Neuronal stem cell (in vitro differentiated cells): Measurements from ENCODE around the gene GPC5.

ENCODE experiments used
- DNase-seq: peaks from one replicate; pipeline ENCODE4 v3.0.0-alpha.2; 2013; ENCODE audit warnings: low spot score
- H2AFZ ChIP-seq: one replicate; pipeline ENCODE4 v1.6.1; 2013; ENCODE audit warnings: mild to moderate bottlenecking, low read length, inconsistent platforms
- H2AK5ac ChIP-seq: 2 replicates; pipeline ENCODE4 v1.6.1; 2013; ENCODE audit warnings: low read depth, mild to moderate bottlenecking, inconsistent platforms, low read length, moderate library complexity, mixed read lengths
- H2BK120ac ChIP-seq: 2 replicates; pipeline ENCODE4 v1.6.1; 2013; ENCODE audit warnings: low read depth, mild to moderate bottlenecking, inconsistent platforms, low read length, moderate library complexity, mixed read lengths
- H2BK12ac ChIP-seq: one replicate; pipeline ENCODE4 v1.6.1; 2013; ENCODE audit warnings: low read length, inconsistent platforms
- H2BK15ac ChIP-seq: 2 replicates; pipeline ENCODE4 v1.6.1; 2013; ENCODE audit warnings: mild to moderate bottlenecking, low read length, inconsistent platforms, mixed read lengths
- H2BK5ac ChIP-seq: one replicate; pipeline ENCODE4 v1.6.1; 2013; ENCODE audit warnings: inconsistent platforms, mild to moderate bottlenecking, low read length, moderate library complexity
- H3K14ac ChIP-seq: one replicate; pipeline ENCODE4 v1.6.1; 2013; ENCODE audit warnings: low read length, inconsistent platforms
- H3K18ac ChIP-seq: 2 replicates; pipeline ENCODE4 v1.6.1; 2013; ENCODE audit warnings: low read length, inconsistent platforms
- H3K23ac ChIP-seq: 2 replicates; pipeline ENCODE4 v1.6.1; 2013; ENCODE audit warnings: low read depth, mild to moderate bottlenecking, mixed read lengths, low read length, inconsistent platforms; ENCODE audit not compliant: poor library complexity
- H3K27ac ChIP-seq: replicated peaks from 3 replicates; pipeline ENCODE4 v1.5.1; 2013; ENCODE audit warnings: low read length, inconsistent platforms
- H3K27me3 ChIP-seq, 3 experiments: 2 replicates each; pipeline ENCODE4 v1.6.1; 2013; ENCODE audit warnings: low read length in 3 of 3, mild to moderate bottlenecking in 2 of 3, inconsistent platforms in 1 of 3, low read depth in 1 of 3, mixed read lengths in 1 of 3, moderate library complexity in 1 of 3; ENCODE audit not compliant: control insufficient read depth in 3 of 3, insufficient read depth in 3 of 3
- H3K36me3 ChIP-seq, 2 donors: replicated peaks in 1 of 2; 2 replicates each; pipeline ENCODE4 v1.6.1; 2013; ENCODE audit warnings: low read length in 2 of 2; ENCODE audit not compliant: control insufficient read depth in 2 of 2, insufficient read depth in 2 of 2
- H3K4ac ChIP-seq: 2 replicates; pipeline ENCODE4 v1.6.1; 2013; ENCODE audit warnings: inconsistent platforms, mild to moderate bottlenecking, low read length, moderate library complexity
- H3K4me1 ChIP-seq, 2 donors: 1 replicate in 1 of 2; 2 replicates in 1 of 2; pipeline ENCODE4 v1.6.1; 2013; ENCODE audit warnings: low read length in 2 of 2, low read depth in 1 of 2; ENCODE audit not compliant: control insufficient read depth in 2 of 2, insufficient read depth in 1 of 2
- H3K4me2 ChIP-seq: one replicate; pipeline ENCODE4 v1.6.1; 2013; ENCODE audit warnings: mild to moderate bottlenecking, low read length, inconsistent platforms; ENCODE audit not compliant: insufficient read depth, poor library complexity, severe bottlenecking
- H3K4me3 ChIP-seq, 2 donors: 2 replicates each; pipeline ENCODE4 v1.5.1; 2013; ENCODE audit warnings: low read length in 2 of 2, mild to moderate bottlenecking in 2 of 2, inconsistent platforms in 1 of 2, moderate library complexity in 1 of 2
- H3K79me1 ChIP-seq: one replicate; pipeline ENCODE4 v1.6.1; 2013; ENCODE audit warnings: low read depth, mild to moderate bottlenecking, inconsistent platforms, low read length, moderate library complexity
- H3K9ac ChIP-seq: one replicate; pipeline ENCODE4 v1.6.1; 2013; ENCODE audit warnings: mild to moderate bottlenecking, low read depth, low read length, inconsistent platforms; ENCODE audit not compliant: poor library complexity
- H3K9me3 ChIP-seq, 2 donors: replicated peaks in 1 of 2; 2 replicates each; pipeline versions ENCODE3 to v1.6.1; 2013; ENCODE audit warnings: low read length in 2 of 2, mild to moderate bottlenecking in 2 of 2, inconsistent platforms in 1 of 2, low read depth in 1 of 2, mixed read lengths in 1 of 2, moderate library complexity in 1 of 2; ENCODE audit not compliant: control insufficient read depth in 2 of 2, insufficient read depth in 1 of 2
- H4K8ac ChIP-seq: one replicate; pipeline ENCODE4 v1.6.1; 2013; ENCODE audit warnings: low read depth, mild to moderate bottlenecking, inconsistent platforms, low read length, moderate library complexity
- H4K91ac ChIP-seq: one replicate; pipeline ENCODE4 v1.6.1; 2013; ENCODE audit warnings: low read length, low read depth, mild to moderate bottlenecking, inconsistent platforms; ENCODE audit not compliant: poor library complexity
- WGBS, 2 donors: extraction: QIAGEN DNeasy Blood & Tissue Kit; methylation state at CpG; one replicate each; pipeline ENCODE4 v1.1.7; 2013; ENCODE audit warnings: missing lambda C conversion rate in 2 of 2, mixed read lengths in 1 of 2; ENCODE audit not compliant: insufficient read length in 2 of 2, insufficient replicate concordance in 1 of 2; ENCODE audit errors: extremely low coverage in 2 of 2; 5-methylcytosine and 5-hydroxymethylcytosine counted together

The GPC5 gene

GRCh38 chr13:91889641-91890040 is 491.2 kb downstream of the GPC5 start:
- Histone ChIP-seq H3K36me3 (no peaks in the 10 kb centered on the region), H2BK120ac (no peak overlapping the region), H3K4me2 (no peak overlapping the region), H2BK12ac (no peak overlapping the region), H4K8ac (no peak overlapping the region), H2AFZ (no peak overlapping the region), H3K4me3 (no peak overlapping the region), H3K9me3 (no peaks in the 10 kb centered on the region), H3K4ac (no peak overlapping the region), H2BK5ac (no peak overlapping the region), H3K79me1 (no peaks in the 10 kb centered on the region), H3K27me3 (no peaks in the 10 kb centered on the region), H3K18ac (no peak overlapping the region), H2BK15ac (no peak overlapping the region), H4K91ac (no peak overlapping the region), H3K27ac (no peak overlapping the region), H2AK5ac (no peak overlapping the region), H3K23ac (no peak overlapping the region), H3K9ac (no peak overlapping the region), H3K4me1 (no peaks in the 10 kb centered on the region), H3K14ac (no peak overlapping the region)
- DNase-seq, result no peak
- no CpG with 5 or more reads among the region's 2 CpGs for WGBS, 2 donors

DNA sequence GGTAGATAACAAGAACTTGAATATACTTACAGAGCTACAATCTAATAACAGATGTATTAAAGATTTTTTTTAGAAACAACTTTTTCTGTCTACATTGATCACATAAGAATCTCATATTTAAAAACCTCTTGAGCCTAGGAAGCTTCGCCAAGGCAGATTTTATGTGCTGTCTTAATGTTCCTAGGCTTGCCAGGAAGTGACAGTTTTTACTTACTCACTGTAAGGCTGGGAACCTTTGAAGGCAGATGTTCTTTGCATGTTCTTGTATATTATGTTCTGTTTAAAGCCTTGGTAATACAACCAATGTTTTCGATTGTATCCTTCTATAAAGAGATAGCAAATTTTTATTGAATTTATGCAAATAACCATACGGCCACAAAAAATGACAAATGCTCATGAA is 492.7 kb downstream of the GPC5 start:
- no peaks in the 10 kb centered on the region for H3K4me1 ChIP-seq
- no peak overlapping the region for H3K4me3 ChIP-seq
- no peak overlapping the region for H2BK15ac ChIP-seq
- H3K14ac ChIP-seq, result no peak overlapping the region
- no peaks in the 10 kb centered on the region for H3K9me3 ChIP-seq
- no peak overlapping the region for H4K91ac ChIP-seq
- no peak overlapping the region for H3K27ac ChIP-seq
- no peak overlapping the region for H2BK120ac ChIP-seq
- H2AK5ac ChIP-seq, result no peak overlapping the region
- no CpG with 5 or more reads among the region's 3 CpGs for WGBS, 2 donors
- no peaks in the 10 kb centered on the region for H3K79me1 ChIP-seq
- H3K9ac ChIP-seq, result no peak overlapping the region
- H3K4ac ChIP-seq, result no peak overlapping the region
- DNase-seq, result no peak
- no peaks in the 10 kb centered on the region for H3K27me3 ChIP-seq
- H2AFZ ChIP-seq, result no peak overlapping the region
- H2BK12ac ChIP-seq, result no peak overlapping the region
- no peak overlapping the region for H2BK5ac ChIP-seq
- H4K8ac ChIP-seq, result no peak overlapping the region
- H3K18ac ChIP-seq, result no peak overlapping the region
- H3K36me3 ChIP-seq, result no peaks in the 10 kb centered on the region
- H3K23ac ChIP-seq, result no peak overlapping the region
- no peak overlapping the region for H3K4me2 ChIP-seq

GRCh38 chr13:91893040-91893439 is 494.6 kb downstream of the GPC5 start:
- WGBS, 2 donors, result no CpG with 5 or more reads among the region's 2 CpGs
- no peak overlapping the region for H3K4me3 ChIP-seq

GRCh38 chr13:91894316-91894715 is 495.9 kb downstream of the GPC5 start:
- Histone ChIP-seq H3K23ac (no peak overlapping the region), H4K91ac (no peak overlapping the region), H3K14ac (no peak overlapping the region), H3K4me3 (no peak overlapping the region), H3K9me3 (no peaks in the 10 kb centered on the region), H3K79me1 (no peaks in the 10 kb centered on the region), H3K9ac (no peak overlapping the region), H3K18ac (no peak overlapping the region), H3K4me1 (no peaks in the 10 kb centered on the region), H2BK15ac (no peak overlapping the region), H2AK5ac (no peak overlapping the region), H3K4ac (no peak overlapping the region), H3K4me2 (no peak overlapping the region), H4K8ac (no peak overlapping the region), H3K27me3 (no peaks in the 10 kb centered on the region), H2BK5ac (no peak overlapping the region), H3K27ac (no peak overlapping the region), H2BK12ac (no peak overlapping the region), H3K36me3 (no peaks in the 10 kb centered on the region), H2AFZ (no peak overlapping the region), H2BK120ac (no peak overlapping the region)
- WGBS, 2 donors, result no CpG with 5 or more reads among the region's 2 CpGs
- no peak for DNase-seq

More at GRCh38 chr13:91893040-91893439, 494.6 kb downstream of the GPC5 start:
- Histone ChIP-seq H3K27ac (no peak overlapping the region), H2BK12ac (no peak overlapping the region), H4K8ac (no peak overlapping the region), H4K91ac (no peak overlapping the region), H2BK15ac (no peak overlapping the region), H3K4me2 (no peak overlapping the region), H3K79me1 (no peaks in the 10 kb centered on the region), H2AFZ (no peak overlapping the region), H2BK120ac (no peak overlapping the region), H3K9me3 (no peaks in the 10 kb centered on the region), H3K4me1 (no peaks in the 10 kb centered on the region), H3K14ac (no peak overlapping the region), H3K4ac (no peak overlapping the region), H3K27me3 (no peaks in the 10 kb centered on the region), H3K18ac (no peak overlapping the region), H3K36me3 (no peaks in the 10 kb centered on the region), H3K9ac (no peak overlapping the region), H3K23ac (no peak overlapping the region), H2AK5ac (no peak overlapping the region), H2BK5ac (no peak overlapping the region)
- no peak for DNase-seq
